ENCODE results near the gene GDF7.

GRCh38 chr2:20645761-20646160 lies 21.2 kb upstream of the GDF7 start:
- no peak for TF ChIP-seq CTCF (IDR thresholded peaks at IDR 0.05 in 8 of 11, conservative IDR thresholded peaks at IDR 0.05 in 3 of 11)
- TF ChIP-seq POLR2A (IDR thresholded peaks at IDR 0.05), result no peak
